Tibial artery (tissue), 4 donors: ENCODE data around the gene NMRK1.

Experiments used
- DNase-seq, 2 donors: peaks; one replicate each; pipeline ENCODE4 v3.0.0-alpha.2; 2019
- H3K27ac ChIP-seq, 2 donors: fragments of 200-600 bp; sonication (generic) in 1 of 2; 1 replicate in 1 of 2; 2 replicates in 1 of 2; pipeline ENCODE4 v1.5.1; 2018 to 2019; ENCODE audit warnings: mild to moderate bottlenecking in 1 of 2
- H3K27me3 ChIP-seq, 2 donors: fragments of 200-600 bp; sonication (generic) in 1 of 2; one replicate each; pipeline versions ENCODE4 v1.5.1 to v1.6.0; 2016 to 2019
- H3K36me3 ChIP-seq, 3 donors: fragments of 200-600 bp; sonication (generic) in 2 of 3; one replicate each; pipeline ENCODE4 v1.5.1; 2016 to 2019; ENCODE audit warnings: mild to moderate bottlenecking in 2 of 3
- H3K4me1 ChIP-seq, 4 donors: fragments of 200-600 bp; sonication (generic) in 2 of 4; 1 replicate in 3 of 4; 2 replicates in 1 of 4; pipeline ENCODE4 v1.5.1; 2016 to 2019
- H3K4me3 ChIP-seq, 2 donors: fragments of 200-600 bp; sonication (generic) in 1 of 2; 1 replicate in 1 of 2; 2 replicates in 1 of 2; pipeline ENCODE4 v1.5.1; 2018 to 2019; ENCODE audit warnings: mild to moderate bottlenecking in 2 of 2
- H3K9me3 ChIP-seq, 3 donors: fragments of 200-600 bp; sonication (generic) in 1 of 3; one replicate each; pipeline ENCODE4 v1.5.1; 2016 to 2019
- intact Hi-C: fragments of 100-400 bp; cut with DNase I; formaldehyde crosslinking; loops from one replicate; pipeline ENCODE4 v1.15.0; 2023; ENCODE audit warnings: low total_unique reads
- TF ChIP-seq, protein P1 (sequence below), 2 experiments: fragments of 200-600 bp in 1 of 2; fragments of 450-650 bp in 1 of 2; IDR thresholded peaks; one replicate each; pipeline ENCODE4 v1.5.1; 2017 to 2019; ENCODE audit warnings: antibody characterized with exemption in 2 of 2, mild to moderate bottlenecking in 1 of 2, moderate library complexity in 1 of 2

The NMRK1 gene

DNA sequence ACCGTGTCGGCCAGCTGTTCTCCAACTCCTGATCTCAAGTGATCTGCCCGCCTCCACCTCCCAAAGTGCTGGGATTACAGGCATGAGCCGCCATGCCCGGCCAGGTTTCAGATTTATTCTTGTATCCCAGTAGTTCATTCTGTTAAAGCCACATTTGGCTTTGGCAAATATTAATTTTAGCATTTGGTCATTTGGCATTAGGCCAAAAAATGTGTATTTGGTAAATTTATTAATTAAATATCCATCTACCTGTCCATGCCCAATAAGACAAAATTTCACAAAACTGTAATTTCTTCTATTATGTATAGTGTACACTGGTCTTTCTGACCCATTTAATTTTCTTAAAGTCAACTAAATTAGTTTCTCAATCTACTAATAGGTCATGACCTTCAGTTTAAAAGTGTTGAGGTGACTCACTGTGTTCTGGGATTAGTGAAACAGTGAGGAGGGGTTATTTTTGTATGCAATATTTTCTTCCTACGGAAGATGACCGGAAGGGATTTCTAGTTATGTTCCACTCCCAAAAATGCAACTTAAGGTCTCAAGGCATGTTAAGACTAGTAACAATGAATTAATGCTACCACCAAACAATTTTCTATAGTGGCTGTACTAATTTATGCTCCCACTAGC is 21.4 kb upstream of the NMRK1 start:
- TF ChIP-seq, protein P1, sequence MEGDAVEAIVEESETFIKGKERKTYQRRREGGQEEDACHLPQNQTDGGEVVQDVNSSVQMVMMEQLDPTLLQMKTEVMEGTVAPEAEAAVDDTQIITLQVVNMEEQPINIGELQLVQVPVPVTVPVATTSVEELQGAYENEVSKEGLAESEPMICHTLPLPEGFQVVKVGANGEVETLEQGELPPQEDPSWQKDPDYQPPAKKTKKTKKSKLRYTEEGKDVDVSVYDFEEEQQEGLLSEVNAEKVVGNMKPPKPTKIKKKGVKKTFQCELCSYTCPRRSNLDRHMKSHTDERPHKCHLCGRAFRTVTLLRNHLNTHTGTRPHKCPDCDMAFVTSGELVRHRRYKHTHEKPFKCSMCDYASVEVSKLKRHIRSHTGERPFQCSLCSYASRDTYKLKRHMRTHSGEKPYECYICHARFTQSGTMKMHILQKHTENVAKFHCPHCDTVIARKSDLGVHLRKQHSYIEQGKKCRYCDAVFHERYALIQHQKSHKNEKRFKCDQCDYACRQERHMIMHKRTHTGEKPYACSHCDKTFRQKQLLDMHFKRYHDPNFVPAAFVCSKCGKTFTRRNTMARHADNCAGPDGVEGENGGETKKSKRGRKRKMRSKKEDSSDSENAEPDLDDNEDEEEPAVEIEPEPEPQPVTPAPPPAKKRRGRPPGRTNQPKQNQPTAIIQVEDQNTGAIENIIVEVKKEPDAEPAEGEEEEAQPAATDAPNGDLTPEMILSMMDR (IDR thresholded peaks at IDR 0.05): no peak
- H3K9me3 ChIP-seq: no peaks in the 10 kb centered on the region
- H3K36me3 ChIP-seq: no peaks in the 10 kb centered on the region
- H3K4me1 ChIP-seq: peaks cover 0 to 10% (median 2%) of the 10 kb centered on the region in 4 donors
- intact Hi-C loops: no loop called here
- H3K27me3 ChIP-seq: no peaks in the 10 kb centered on the region
- H3K4me3 ChIP-seq: no peak overlapping the region
- no peak overlapping the region for H3K27ac ChIP-seq
- DNase-seq: no peak

DNA sequence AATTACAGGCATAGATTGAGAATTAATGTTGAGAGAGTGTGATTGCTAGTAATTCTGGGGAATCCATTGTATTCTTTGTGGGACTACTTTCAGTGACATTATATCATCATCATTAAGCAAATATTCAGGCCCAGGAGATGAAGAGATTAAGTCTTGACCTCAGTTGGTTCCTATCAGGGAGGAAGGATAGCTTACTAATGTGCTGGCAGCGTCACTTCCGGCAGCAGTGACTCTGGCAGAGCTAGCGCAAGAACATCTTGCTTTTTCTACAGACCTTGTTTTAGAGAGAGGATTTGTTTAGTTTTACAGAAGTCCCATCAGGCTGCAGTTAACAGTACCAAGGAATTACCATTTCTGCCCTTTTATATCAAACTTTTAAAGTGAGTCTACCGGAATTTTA is 20.6 kb upstream of the NMRK1 start:
- DNase-seq: no peak
- Histone ChIP-seq H3K27ac (no peak overlapping the region), H3K9me3 (no peaks in the 10 kb centered on the region), H3K27me3 (no peaks in the 10 kb centered on the region), H3K4me3 (no peak overlapping the region), H3K36me3 (no peaks in the 10 kb centered on the region), H3K4me1 (peaks cover 0 to 10% (median 2%) of the 10 kb centered on the region in 4 donors)
- TF ChIP-seq, protein P1 (IDR thresholded peaks at IDR 0.05): no peak
- intact Hi-C loops: no loop called here

DNA sequence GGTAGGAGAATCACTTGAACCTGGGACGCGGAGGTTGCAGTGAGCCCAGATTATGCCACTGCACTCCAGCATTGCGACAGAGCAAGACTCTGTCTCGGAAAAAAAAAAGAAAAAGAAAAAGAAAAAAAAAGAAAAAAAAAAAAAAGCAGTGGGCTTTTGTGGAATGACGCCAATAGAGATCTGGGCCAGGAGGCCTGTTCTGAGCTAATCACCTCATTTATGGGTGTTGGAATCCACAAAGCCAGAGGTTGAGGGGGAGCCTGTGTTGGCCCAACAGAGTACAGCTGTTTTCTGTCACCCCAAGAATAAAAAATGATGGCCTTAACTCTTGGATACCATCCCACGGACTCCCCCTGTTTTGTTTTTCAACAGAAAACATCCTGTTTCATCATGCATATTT is 18.9 kb upstream of the NMRK1 start:
- Histone ChIP-seq H3K27ac (no peak overlapping the region), H3K4me3 (no peak overlapping the region), H3K36me3 (no peaks in the 10 kb centered on the region), H3K27me3 (no peaks in the 10 kb centered on the region), H3K4me1 (peaks cover 0 to 10% (median 2%) of the 10 kb centered on the region in 4 donors), H3K9me3 (no peaks in the 10 kb centered on the region)
- intact Hi-C loops: no loop called here
- no peak for DNase-seq
- TF ChIP-seq, protein P1 (IDR thresholded peaks at IDR 0.05): no peak

DNA sequence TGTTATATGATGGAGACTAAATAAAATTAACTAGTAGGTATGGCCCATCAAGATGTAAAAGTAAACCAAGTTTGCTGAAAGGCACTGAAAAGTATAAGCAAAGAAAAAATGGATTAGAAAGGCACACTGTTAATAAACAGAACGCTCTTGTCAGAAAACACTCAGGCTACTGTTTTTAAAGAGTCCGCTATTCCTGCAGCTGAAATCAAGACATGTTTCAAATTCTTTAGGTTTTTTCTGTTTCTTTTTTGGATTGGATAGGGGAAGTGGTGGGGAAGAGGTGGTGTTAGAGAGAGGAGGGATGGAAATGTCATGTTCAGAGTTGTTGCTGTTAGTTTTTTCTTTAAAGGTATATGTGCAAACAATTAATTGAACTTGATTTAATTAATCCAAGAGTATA is 17.9 kb upstream of the NMRK1 start:
- no peak for DNase-seq
- Histone ChIP-seq H3K27me3 (no peaks in the 10 kb centered on the region), H3K4me3 (no peak overlapping the region), H3K27ac (no peak overlapping the region), H3K36me3 (no peaks in the 10 kb centered on the region), H3K4me1 (peaks cover 0 to 10% (median 2%) of the 10 kb centered on the region in 4 donors), H3K9me3 (no peaks in the 10 kb centered on the region)
- TF ChIP-seq, protein P1 (IDR thresholded peaks at IDR 0.05): no peak
- intact Hi-C loops: no loop called here

DNA sequence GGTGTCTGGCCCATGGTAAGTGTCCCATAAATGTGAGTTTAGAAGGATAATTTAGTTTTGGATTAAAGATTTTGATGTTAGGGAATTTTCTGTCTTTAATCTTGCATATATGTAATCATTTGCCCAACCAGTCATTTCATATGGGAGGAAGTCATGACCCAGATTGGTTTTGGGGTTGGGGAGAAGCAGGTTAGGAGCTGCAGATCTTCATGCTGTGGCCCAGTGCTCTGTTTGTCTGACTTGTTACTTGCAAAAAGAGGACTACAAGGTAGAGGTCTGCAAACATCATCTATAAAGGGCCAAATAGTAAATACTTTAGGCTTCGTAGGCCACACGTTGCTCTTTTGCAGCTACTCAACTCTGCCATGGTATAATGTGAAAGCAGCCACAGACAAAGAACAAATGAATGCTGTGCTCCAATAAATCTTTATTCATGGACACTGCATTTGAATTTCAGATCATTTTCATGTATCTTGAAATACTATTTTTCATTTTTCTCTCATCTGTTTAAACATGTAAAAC is 17.1 kb upstream of the NMRK1 start:
- DNase-seq: no peak
- H3K4me1 ChIP-seq: peaks cover 0 to 10% (median 3%) of the 10 kb centered on the region in 4 donors
- no peaks in the 10 kb centered on the region for H3K27me3 ChIP-seq
- TF ChIP-seq, protein P1 (IDR thresholded peaks at IDR 0.05): no peak
- no peaks in the 10 kb centered on the region for H3K9me3 ChIP-seq
- no peak overlapping the region for H3K4me3 ChIP-seq
- intact Hi-C loops: no loop called here
- H3K27ac ChIP-seq: no peak overlapping the region
- H3K36me3 ChIP-seq: no peaks in the 10 kb centered on the region
